ENCODE measurements around the gene C4orf46.
"Not testable (repeated sequence)": the region's sequence is repeated elsewhere in the genome, so short reads cannot be mapped to it uniquely, and the experiment has no call there.

The C4orf46 gene

GRCh38 chr4:158671915-158672806 is 474 bp upstream of the C4orf46 start, which contains the start of gene ETFDH:
TSS of gene ETFDH (plus strand) at chr4:158672296. CDS start at chr4:158672457, 161 bp downstream.
- H3K4me3 ChIP-seq (ENCODE audit: low read length): peak within 1 kb of the TSS; percentile 97
- H3K27ac ChIP-seq (ENCODE audit: low read length): peak within 1 kb of the TSS; percentile 72
- H3K9me3 ChIP-seq (ENCODE audit: control insufficient read depth, low read depth, low read length): no peaks in the 10 kb centered on the region
- peaks cover 11% of the 10 kb centered on the region for H3K4me1 ChIP-seq (ENCODE audit: control insufficient read depth, low read depth, low read length)
- no peaks in the 10 kb centered on the region for H3K27me3 ChIP-seq (ENCODE audit: control insufficient read depth, insufficient read depth, low read length)
- peaks cover 11% of the 10 kb centered on the region for H3K36me3 ChIP-seq (ENCODE audit: control insufficient read depth, low read depth, low read length)
- H3K9ac ChIP-seq (ENCODE audit: low read length): peak within 1 kb of the TSS; percentile 96

- Histone ChIP-seq H3K36me3 (ENCODE audit: control insufficient read depth, low read depth, low read length) (peaks cover 11% of the 10 kb centered on the region), H3K9me3 (ENCODE audit: control insufficient read depth, low read depth, low read length) (no peaks in the 10 kb centered on the region), H3K9ac (ENCODE audit: low read length) (peak overlapping the region; percentile 96), H3K4me3 (ENCODE audit: low read length) (peak overlapping the region; percentile 97), H3K4me1 (ENCODE audit: control insufficient read depth, low read depth, low read length) (peaks cover 11% of the 10 kb centered on the region), H3K27ac (ENCODE audit: low read length) (peak overlapping the region; percentile 72), H3K27me3 (ENCODE audit: control insufficient read depth, insufficient read depth, low read length) (no peaks in the 10 kb centered on the region)
Observed at GRCh38 chr4:158670975-158671664, 567 bp downstream of the C4orf46 start.

- no peak overlapping the region for H3K27ac ChIP-seq (ENCODE audit: low read length)
- H3K27me3 ChIP-seq (ENCODE audit: control insufficient read depth, insufficient read depth, low read length): no peaks in the 10 kb centered on the region
- H3K9me3 ChIP-seq (ENCODE audit: control insufficient read depth, low read depth, low read length): no peaks in the 10 kb centered on the region
- H3K9ac ChIP-seq (ENCODE audit: low read length): no peak overlapping the region
- H3K4me3 ChIP-seq (ENCODE audit: low read length): no peak overlapping the region
- peaks cover 11% of the 10 kb centered on the region for H3K36me3 ChIP-seq (ENCODE audit: control insufficient read depth, low read depth, low read length)
- peaks cover 11% of the 10 kb centered on the region for H3K4me1 ChIP-seq (ENCODE audit: control insufficient read depth, low read depth, low read length)
Observed at GRCh38 chr4:158669310-158669709, 2.4 kb downstream of the C4orf46 start.

- no peak overlapping the region for H3K27ac ChIP-seq (ENCODE audit: low read length)
- H3K4me3 ChIP-seq (ENCODE audit: low read length): no peak overlapping the region
- no peaks in the 10 kb centered on the region for H3K27me3 ChIP-seq (ENCODE audit: control insufficient read depth, insufficient read depth, low read length)
- H3K36me3 ChIP-seq (ENCODE audit: control insufficient read depth, low read depth, low read length): peaks cover 11% of the 10 kb centered on the region
- peaks cover 8% of the 10 kb centered on the region for H3K4me1 ChIP-seq (ENCODE audit: control insufficient read depth, low read depth, low read length)
- no peak overlapping the region for H3K9ac ChIP-seq (ENCODE audit: low read length)
- H3K9me3 ChIP-seq (ENCODE audit: control insufficient read depth, low read depth, low read length): no peaks in the 10 kb centered on the region
Observed at GRCh38 chr4:158667651-158668198, 4.0 kb downstream of the C4orf46 start.

GRCh38 chr4:158666892-158667291 is 4.8 kb downstream of the C4orf46 start:
- Histone ChIP-seq H3K4me3 (ENCODE audit: low read length) (no peak overlapping the region), H3K9ac (ENCODE audit: low read length) (no peak overlapping the region), H3K36me3 (ENCODE audit: control insufficient read depth, low read depth, low read length) (peaks cover 11% of the 10 kb centered on the region), H3K4me1 (ENCODE audit: control insufficient read depth, low read depth, low read length) (peaks cover 6% of the 10 kb centered on the region), H3K27me3 (ENCODE audit: control insufficient read depth, insufficient read depth, low read length) (no peaks in the 10 kb centered on the region), H3K27ac (ENCODE audit: low read length) (no peak overlapping the region), H3K9me3 (ENCODE audit: control insufficient read depth, low read depth, low read length) (no peaks in the 10 kb centered on the region)

- H3K4me3 ChIP-seq (ENCODE audit: low read length): no peak overlapping the region
- peaks cover 11% of the 10 kb centered on the region for H3K36me3 ChIP-seq (ENCODE audit: control insufficient read depth, low read depth, low read length)
- H3K4me1 ChIP-seq (ENCODE audit: control insufficient read depth, low read depth, low read length): no peaks in the 10 kb centered on the region
- no peak overlapping the region for H3K27ac ChIP-seq (ENCODE audit: low read length)
- H3K9me3 ChIP-seq (ENCODE audit: control insufficient read depth, low read depth, low read length): no peaks in the 10 kb centered on the region
- H3K27me3 ChIP-seq (ENCODE audit: control insufficient read depth, insufficient read depth, low read length): no peaks in the 10 kb centered on the region
- H3K9ac ChIP-seq (ENCODE audit: low read length): no peak overlapping the region
Observed at GRCh38 chr4:158664806-158665205, 6.9 kb downstream of the C4orf46 start.

- H3K4me3 ChIP-seq (ENCODE audit: low read length); H3K4me1 ChIP-seq (ENCODE audit: control insufficient read depth, low read depth, low read length); H3K36me3 ChIP-seq (ENCODE audit: control insufficient read depth, low read depth, low read length); H3K27ac ChIP-seq (ENCODE audit: low read length); H3K27me3 ChIP-seq (ENCODE audit: control insufficient read depth, insufficient read depth, low read length); H3K9ac ChIP-seq (ENCODE audit: low read length); H3K9me3 ChIP-seq (ENCODE audit: control insufficient read depth, low read depth, low read length): not testable (repeated sequence)
Observed at GRCh38 chr4:158663707-158664625, 7.7 kb downstream of the C4orf46 start.

GRCh38 chr4:158663255-158663654 is 8.4 kb downstream of the C4orf46 start:
- H3K4me1 ChIP-seq (ENCODE audit: control insufficient read depth, low read depth, low read length); H3K9me3 ChIP-seq (ENCODE audit: control insufficient read depth, low read depth, low read length); H3K27ac ChIP-seq (ENCODE audit: low read length); H3K9ac ChIP-seq (ENCODE audit: low read length); H3K36me3 ChIP-seq (ENCODE audit: control insufficient read depth, low read depth, low read length); H3K27me3 ChIP-seq (ENCODE audit: control insufficient read depth, insufficient read depth, low read length); H3K4me3 ChIP-seq (ENCODE audit: low read length): not testable (repeated sequence)

- H3K9ac ChIP-seq (ENCODE audit: low read length): no peak overlapping the region
- H3K4me3 ChIP-seq (ENCODE audit: low read length): no peak overlapping the region
- H3K27me3 ChIP-seq (ENCODE audit: control insufficient read depth, insufficient read depth, low read length): no peaks in the 10 kb centered on the region
- H3K27ac ChIP-seq (ENCODE audit: low read length): no peak overlapping the region
- no peaks in the 10 kb centered on the region for H3K9me3 ChIP-seq (ENCODE audit: control insufficient read depth, low read depth, low read length)
- no peaks in the 10 kb centered on the region for H3K36me3 ChIP-seq (ENCODE audit: control insufficient read depth, low read depth, low read length)
- peaks cover 8% of the 10 kb centered on the region for H3K4me1 ChIP-seq (ENCODE audit: control insufficient read depth, low read depth, low read length)
Observed at GRCh38 chr4:158657291-158657690, 14.4 kb downstream of the C4orf46 start.

- peaks cover 8% of the 10 kb centered on the region for H3K4me1 ChIP-seq (ENCODE audit: control insufficient read depth, low read depth, low read length)
- H3K4me3 ChIP-seq (ENCODE audit: low read length): no peak overlapping the region
- H3K27me3 ChIP-seq (ENCODE audit: control insufficient read depth, insufficient read depth, low read length): no peaks in the 10 kb centered on the region
- H3K27ac ChIP-seq (ENCODE audit: low read length): no peak overlapping the region
- no peaks in the 10 kb centered on the region for H3K9me3 ChIP-seq (ENCODE audit: control insufficient read depth, low read depth, low read length)
- no peak overlapping the region for H3K9ac ChIP-seq (ENCODE audit: low read length)
- H3K36me3 ChIP-seq (ENCODE audit: control insufficient read depth, low read depth, low read length): no peaks in the 10 kb centered on the region
Observed at GRCh38 chr4:158656439-158656838, 15.2 kb downstream of the C4orf46 start.

- no peak overlapping the region for H3K4me3 ChIP-seq (ENCODE audit: low read length)
- no peaks in the 10 kb centered on the region for H3K27me3 ChIP-seq (ENCODE audit: control insufficient read depth, insufficient read depth, low read length)
- peaks cover 8% of the 10 kb centered on the region for H3K4me1 ChIP-seq (ENCODE audit: control insufficient read depth, low read depth, low read length)
- H3K36me3 ChIP-seq (ENCODE audit: control insufficient read depth, low read depth, low read length): no peaks in the 10 kb centered on the region
- no peaks in the 10 kb centered on the region for H3K9me3 ChIP-seq (ENCODE audit: control insufficient read depth, low read depth, low read length)
- H3K27ac ChIP-seq (ENCODE audit: low read length): no peak overlapping the region
- H3K9ac ChIP-seq (ENCODE audit: low read length): no peak overlapping the region
Observed at GRCh38 chr4:158652920-158653319, 18.8 kb downstream of the C4orf46 start.
